ENCODE data around the gene LRFN5.

DNA sequence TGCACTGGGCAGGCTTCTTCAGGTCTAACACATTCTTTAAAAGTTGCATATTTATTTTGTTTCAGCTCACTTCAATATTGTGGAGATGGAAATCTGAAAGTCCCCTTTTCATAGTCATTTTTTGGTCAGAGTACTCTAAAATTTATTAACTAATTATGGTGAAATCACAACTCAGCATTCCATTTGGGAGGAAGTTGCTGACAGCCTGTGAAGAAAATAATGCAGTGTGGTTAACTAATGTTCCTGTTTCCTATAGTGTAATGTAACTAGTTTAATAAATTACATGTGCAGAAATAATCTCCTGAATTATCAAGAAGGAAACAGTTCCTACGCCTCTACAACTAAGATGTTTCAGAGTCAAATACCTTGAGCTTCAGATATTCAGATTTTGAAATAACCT lies 17.1 kb downstream of the LRFN5 start:
- no peak for TF ChIP-seq EP300 (IDR thresholded peaks at IDR 0.05)
- no peak for TF ChIP-seq POLR2A (IDR thresholded peaks at IDR 0.05)
- no peak for TF ChIP-seq CTCF (IDR thresholded peaks at IDR 0.05)
